Tibial nerve (tissue), 4 donors: ENCODE data around the gene TP73. TPM values are rescaled to one million over a fixed set of nuclear protein-coding genes. Genes with fewer than 3 reads are reported as not detected.
A peak's percentile ranks its signal among the peaks of the same experiment; 100 is the strongest.

Experiments used
- DNase-seq, 2 donors: peaks; one replicate each; pipeline ENCODE4 v3.0.0-alpha.2; 2019; ENCODE audit warnings: low spot score in 2 of 2
- H3K27ac ChIP-seq, 4 donors: fragments of 200-600 bp; sonication (generic) in 3 of 4; one replicate each; pipeline ENCODE4 v1.5.1; 2017 to 2019; ENCODE audit warnings: mild to moderate bottlenecking in 1 of 4
- H3K27me3 ChIP-seq, 2 donors: fragments of 200-600 bp; sonication (generic) in 1 of 2; one replicate each; pipeline versions ENCODE4 v1.5.1 to v1.6.0; 2017 to 2019
- H3K36me3 ChIP-seq, 3 donors: fragments of 200-600 bp; sonication (generic); one replicate each; pipeline ENCODE4 v1.5.1; 2018 to 2019
- H3K4me1 ChIP-seq, 4 donors: fragments of 200-600 bp; sonication (generic) in 3 of 4; one replicate each; pipeline ENCODE4 v1.5.1; 2017 to 2019
- H3K4me3 ChIP-seq, 4 donors: fragments of 200-600 bp; sonication (generic) in 3 of 4; one replicate each; pipeline ENCODE4 v1.5.1; 2017 to 2019; ENCODE audit warnings: mild to moderate bottlenecking in 1 of 4, moderate library complexity in 1 of 4
- H3K9me3 ChIP-seq, 4 donors: fragments of 200-600 bp; sonication (generic) in 3 of 4; one replicate each; pipeline ENCODE4 v1.5.1; 2017 to 2019
- POLR2A ChIP-seq, 2 donors: fragments of 450-650 bp; IDR thresholded peaks; one replicate each; pipeline ENCODE4 v1.6.1; 2017; ENCODE audit warnings: antibody characterized with exemption in 2 of 2, mild to moderate bottlenecking in 2 of 2, moderate library complexity in 2 of 2
- WGBS, 2 donors: methylation state at CpG; one replicate each; pipeline ENCODE4 v1.1.5; 2018; 5-methylcytosine and 5-hydroxymethylcytosine counted together
- small RNA-seq: library from RNA; depleted of rRNA; stranded (forward); fragments of <200 nt; gene quantifications from one replicate; pipeline ENCODE3, GENCODE V24; 2016
- total RNA-seq, 4 donors: library from RNA; depleted of rRNA; stranded (reverse); fragments of >200 nt; gene quantifications; one replicate each; pipeline ENCODE4 v1.1.0, GENCODE V29; 2016
- TF ChIP-seq, protein P1 (sequence below), 5 experiments: fragments of 200-600 bp in 3 of 5; fragments of 450-650 bp in 2 of 5; sonication (generic) in 3 of 5; IDR thresholded peaks; one replicate each; pipeline ENCODE4 v1.5.1; 2016 to 2019; ENCODE audit warnings: antibody characterized with exemption in 5 of 5, mild to moderate bottlenecking in 3 of 5, moderate library complexity in 2 of 5

The TP73 gene
- total RNA-seq, 4 donors from 2014 or later = 0.30 TPM; not detected in 3

DNA sequence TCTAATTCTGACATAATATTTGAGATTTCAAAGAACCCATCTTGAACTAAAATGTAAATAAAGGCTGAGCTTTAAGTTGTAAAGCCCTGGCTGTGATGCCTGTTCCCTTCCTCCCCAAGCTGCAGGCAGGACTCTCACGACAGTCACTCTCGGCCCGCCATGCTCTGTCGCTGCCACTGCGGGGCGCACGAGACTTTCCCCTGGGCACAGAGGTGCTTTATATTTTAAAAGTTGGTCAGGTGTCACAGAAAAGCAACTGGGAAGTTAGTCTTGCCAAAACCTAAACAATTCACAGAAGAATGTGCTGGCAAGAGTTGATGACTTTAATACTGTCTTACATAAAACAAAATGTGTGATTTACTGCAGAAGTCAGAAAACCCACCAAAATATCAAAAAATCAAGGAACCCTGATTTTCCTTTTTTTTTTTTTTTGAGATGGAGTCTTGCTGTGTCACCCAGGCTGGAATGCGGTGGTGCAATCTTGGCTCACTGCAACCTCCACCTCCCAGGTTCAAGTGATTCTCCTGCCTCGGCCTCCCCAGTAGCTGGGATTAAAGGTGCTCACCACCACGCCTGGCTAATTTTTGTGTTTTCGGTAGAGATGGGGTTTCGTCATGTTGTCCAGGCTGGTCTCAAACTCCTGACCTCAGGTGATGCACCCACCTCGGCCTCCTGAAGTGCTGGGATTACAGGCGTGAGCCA, 133.3 kb downstream of the TP73 start:
- H3K36me3 ChIP-seq = peaks cover 4 to 100% (median 29%) of the 10 kb centered on the region in 3 donors
- DNase-seq = no peak
- H3K9me3 ChIP-seq = no peaks in the 10 kb centered on the region
- no peaks in the 10 kb centered on the region for H3K27me3 ChIP-seq
- TF ChIP-seq, protein P1, sequence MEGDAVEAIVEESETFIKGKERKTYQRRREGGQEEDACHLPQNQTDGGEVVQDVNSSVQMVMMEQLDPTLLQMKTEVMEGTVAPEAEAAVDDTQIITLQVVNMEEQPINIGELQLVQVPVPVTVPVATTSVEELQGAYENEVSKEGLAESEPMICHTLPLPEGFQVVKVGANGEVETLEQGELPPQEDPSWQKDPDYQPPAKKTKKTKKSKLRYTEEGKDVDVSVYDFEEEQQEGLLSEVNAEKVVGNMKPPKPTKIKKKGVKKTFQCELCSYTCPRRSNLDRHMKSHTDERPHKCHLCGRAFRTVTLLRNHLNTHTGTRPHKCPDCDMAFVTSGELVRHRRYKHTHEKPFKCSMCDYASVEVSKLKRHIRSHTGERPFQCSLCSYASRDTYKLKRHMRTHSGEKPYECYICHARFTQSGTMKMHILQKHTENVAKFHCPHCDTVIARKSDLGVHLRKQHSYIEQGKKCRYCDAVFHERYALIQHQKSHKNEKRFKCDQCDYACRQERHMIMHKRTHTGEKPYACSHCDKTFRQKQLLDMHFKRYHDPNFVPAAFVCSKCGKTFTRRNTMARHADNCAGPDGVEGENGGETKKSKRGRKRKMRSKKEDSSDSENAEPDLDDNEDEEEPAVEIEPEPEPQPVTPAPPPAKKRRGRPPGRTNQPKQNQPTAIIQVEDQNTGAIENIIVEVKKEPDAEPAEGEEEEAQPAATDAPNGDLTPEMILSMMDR (IDR thresholded peaks at IDR 0.05) = peak in 1 of 5 experiments; percentile 10
- TF ChIP-seq POLR2A (IDR thresholded peaks at IDR 0.05) = no peak
- 78 to 84% methylated on average over 14 of the region's 14 CpGs for WGBS, 2 donors
- H3K27ac ChIP-seq = no peak overlapping the region
- H3K4me3 ChIP-seq = no peak overlapping the region
- peaks cover 0 to 15% (median 0%) of the 10 kb centered on the region in 4 donors for H3K4me1 ChIP-seq

Small RNAs within 50 kb of the gene (small RNA-seq; reads per million reads assigned to genes)
- gene RF02197 (not detected), gene RN7SL574P (not detected)

Other genes with a start within 250 kb of the TP73 start
- 10 to 100 TPM; 10.0 to 19.2 (median 17.1) TPM for gene ARHGEF16, start 197.9 kb upstream of the TP73 start, total RNA-seq
- 10 to 100 TPM; 25.3 to 63.3 (median 42.8) TPM for gene MEGF6, start 41.0 kb upstream of the TP73 start, total RNA-seq
- gene TPRG1L, start 27.5 kb upstream of the TP73 start, total RNA-seq = 10 to 100 TPM; 26.7 to 39.8 (median 34.7) TPM
- 10 to 100 TPM; 11.1 to 17.1 (median 12.9) TPM for gene WRAP73, start 2.4 kb upstream of the TP73 start, total RNA-seq
- not detected for gene CCDC27, start 99.9 kb downstream of the TP73 start, total RNA-seq
- 10 to 100 TPM in 1 of 4 donors, not detected in 3; 23.1 TPM for gene SMIM1, start 120.2 kb downstream of the TP73 start, total RNA-seq
- gene LRRC47, start 144.0 kb downstream of the TP73 start, total RNA-seq = 10 to 100 TPM; 40.8 to 46.3 (median 42.6) TPM
- 10 to 100 TPM; 41.5 to 68.6 (median 48.0) TPM for gene CEP104, start 204.7 kb downstream of the TP73 start, total RNA-seq
- gene DFFB, start 205.0 kb downstream of the TP73 start, total RNA-seq = 10 to 100 TPM in 3 of 4 donors, 1 to 10 TPM in 1; 7.0 to 17.7 (median 15.2) TPM
- gene C1orf174, start 247.8 kb downstream of the TP73 start, total RNA-seq = 10 to 100 TPM; 18.2 to 24.6 (median 19.1) TPM